ENCODE measurements around the gene A2ML1. TPM values are rescaled to one million over a fixed set of nuclear protein-coding genes. Genes with fewer than 3 reads are reported as not detected.

The A2ML1 gene
- total and polyA plus RNA-seq, 7 donors: 0.06 to 0.60 TPM; not detected in 5

DNA sequence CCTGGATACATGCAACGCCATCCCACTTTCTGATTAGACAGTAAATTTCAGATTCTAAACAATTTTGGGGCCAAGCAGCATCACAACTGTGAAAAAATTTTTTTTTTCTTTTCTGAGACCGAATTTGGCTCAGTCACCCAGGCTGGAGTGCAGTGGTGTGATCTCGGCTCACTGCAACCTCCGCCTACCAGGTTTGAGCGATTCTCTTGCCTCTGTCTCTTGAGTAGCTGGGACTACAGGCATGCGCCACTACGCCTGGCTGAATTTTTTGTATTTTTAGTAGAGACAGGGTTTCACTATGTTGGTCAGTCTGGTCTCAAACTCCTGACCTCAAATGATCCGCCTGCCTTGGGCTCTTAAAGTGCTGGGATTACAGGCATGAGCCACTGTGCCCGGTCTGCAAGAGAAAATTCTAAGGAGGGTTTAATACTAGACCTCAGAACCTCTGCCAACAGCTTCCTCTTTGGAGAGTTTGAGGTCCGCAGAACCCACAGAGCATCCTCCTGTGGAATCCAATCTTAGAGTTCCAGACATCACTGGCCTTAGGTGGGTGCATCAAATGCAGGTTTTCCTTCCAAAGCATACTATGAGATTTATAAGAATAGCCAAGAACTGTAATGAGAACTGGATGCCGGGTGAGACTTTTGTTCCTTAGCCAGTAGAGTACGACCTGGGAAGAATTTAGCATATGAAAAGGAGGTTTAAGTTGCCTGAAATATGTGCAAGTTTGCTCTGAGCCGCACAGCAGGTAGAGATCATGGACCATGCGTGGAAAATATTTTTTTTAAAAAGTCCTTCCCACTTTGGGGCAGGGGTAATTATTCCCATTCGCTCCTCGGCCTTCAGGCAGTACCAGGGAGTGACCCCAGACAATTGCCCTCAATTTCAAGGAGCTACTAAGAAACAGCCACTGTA is 84.1 kb downstream of the A2ML1 start:
- intact Hi-C loops (cut with DNase I): no loop called here
- H3K36me3 ChIP-seq: no peaks in the 10 kb centered on the region
- no peak for DNase-seq
- WGBS, 2 donors: 85 to 91% methylated on average over 16 of the region's 16 CpGs
- no peak for TF ChIP-seq POLR2A (IDR thresholded peaks at IDR 0.05)
- TF ChIP-seq POLR2AphosphoS5 (IDR thresholded peaks at IDR 0.05): no peak
- TF ChIP-seq, protein P1, sequence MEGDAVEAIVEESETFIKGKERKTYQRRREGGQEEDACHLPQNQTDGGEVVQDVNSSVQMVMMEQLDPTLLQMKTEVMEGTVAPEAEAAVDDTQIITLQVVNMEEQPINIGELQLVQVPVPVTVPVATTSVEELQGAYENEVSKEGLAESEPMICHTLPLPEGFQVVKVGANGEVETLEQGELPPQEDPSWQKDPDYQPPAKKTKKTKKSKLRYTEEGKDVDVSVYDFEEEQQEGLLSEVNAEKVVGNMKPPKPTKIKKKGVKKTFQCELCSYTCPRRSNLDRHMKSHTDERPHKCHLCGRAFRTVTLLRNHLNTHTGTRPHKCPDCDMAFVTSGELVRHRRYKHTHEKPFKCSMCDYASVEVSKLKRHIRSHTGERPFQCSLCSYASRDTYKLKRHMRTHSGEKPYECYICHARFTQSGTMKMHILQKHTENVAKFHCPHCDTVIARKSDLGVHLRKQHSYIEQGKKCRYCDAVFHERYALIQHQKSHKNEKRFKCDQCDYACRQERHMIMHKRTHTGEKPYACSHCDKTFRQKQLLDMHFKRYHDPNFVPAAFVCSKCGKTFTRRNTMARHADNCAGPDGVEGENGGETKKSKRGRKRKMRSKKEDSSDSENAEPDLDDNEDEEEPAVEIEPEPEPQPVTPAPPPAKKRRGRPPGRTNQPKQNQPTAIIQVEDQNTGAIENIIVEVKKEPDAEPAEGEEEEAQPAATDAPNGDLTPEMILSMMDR (IDR thresholded peaks at IDR 0.05): no peak
- TF ChIP-seq EP300 (IDR thresholded peaks at IDR 0.05): no peak
- no peaks in the 10 kb centered on the region for H3K9me3 ChIP-seq
- no peak overlapping the region for H3K4me3 ChIP-seq
- peaks cover 0 to 18% (median 5%) of the 10 kb centered on the region in 4 donors for H3K4me1 ChIP-seq
- no peaks in the 10 kb centered on the region for H3K27me3 ChIP-seq
- peak overlapping the region in 2 of 4 donors; percentile 31 to 40 for H3K27ac ChIP-seq

DNA sequence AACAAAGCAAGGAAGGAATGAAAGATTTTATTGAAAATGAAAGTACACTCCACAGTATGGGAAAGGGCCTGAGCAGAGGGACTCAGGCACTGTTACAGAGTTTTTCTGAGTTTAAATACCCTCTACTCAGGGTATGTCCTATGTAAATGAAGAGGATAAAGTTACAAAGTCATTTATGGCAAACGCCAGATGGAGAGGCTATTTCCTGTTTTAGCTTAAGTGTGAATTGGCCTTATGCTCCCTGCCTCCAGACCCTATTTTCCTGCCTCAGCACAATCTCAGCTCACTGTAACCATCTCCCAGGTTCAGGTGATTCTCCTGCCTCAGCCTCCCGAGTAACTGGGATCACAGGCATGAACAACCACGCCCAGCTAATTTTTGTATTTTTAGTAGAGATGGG is 85.1 kb downstream of the A2ML1 start:
- H3K4me1 ChIP-seq: peaks cover 0 to 18% (median 6%) of the 10 kb centered on the region in 4 donors
- WGBS, 2 donors: 70 to 84% methylated on average over 3 of the region's 3 CpGs
- no peaks in the 10 kb centered on the region for H3K9me3 ChIP-seq
- H3K4me3 ChIP-seq: no peak overlapping the region
- no peak for DNase-seq
- no peaks in the 10 kb centered on the region for H3K27me3 ChIP-seq
- intact Hi-C loops (cut with DNase I): no loop called here
- H3K27ac ChIP-seq: peak overlapping the region in 1 of 4 donors; percentile 8
- no peak for TF ChIP-seq POLR2AphosphoS5 (IDR thresholded peaks at IDR 0.05)
- no peak for TF ChIP-seq EP300 (IDR thresholded peaks at IDR 0.05)
- TF ChIP-seq, protein P1 (IDR thresholded peaks at IDR 0.05): no peak
- no peak for TF ChIP-seq POLR2A (IDR thresholded peaks at IDR 0.05)
- H3K36me3 ChIP-seq: no peaks in the 10 kb centered on the region

DNA sequence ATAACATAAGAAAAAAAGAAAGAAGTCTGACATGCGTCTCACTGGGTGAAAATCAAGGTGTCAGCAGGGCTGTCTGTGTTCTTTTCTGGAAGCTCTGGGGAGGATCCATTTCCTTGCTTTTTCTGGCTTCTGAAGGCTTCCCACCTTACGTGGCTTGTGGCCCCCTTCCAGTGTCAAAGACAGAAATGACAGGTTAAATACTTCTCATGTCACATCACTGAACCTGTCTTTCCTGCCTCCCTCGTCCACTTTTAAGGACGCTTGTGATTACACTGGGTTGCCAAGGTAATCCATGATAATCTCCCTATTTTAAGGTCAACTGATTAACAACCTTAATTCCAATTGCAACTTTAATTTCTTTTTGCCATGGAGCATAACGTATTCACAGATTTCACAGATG is 87.3 kb downstream of the A2ML1 start:
- intact Hi-C loops (cut with DNase I): loop anchor here (5.0 to 10.0 kb wide), 3 partner anchors 155 to 1305 kb away; partner anchors contain the start of gene GABARAPL1
- H3K9me3 ChIP-seq: no peaks in the 10 kb centered on the region
- H3K36me3 ChIP-seq: no peaks in the 10 kb centered on the region
- TF ChIP-seq POLR2AphosphoS5 (IDR thresholded peaks at IDR 0.05) (no peak), POLR2A (IDR thresholded peaks at IDR 0.05) (no peak), EP300 (IDR thresholded peaks at IDR 0.05) (no peak)
- TF ChIP-seq, protein P1 (IDR thresholded peaks at IDR 0.05): no peak
- WGBS, 2 donors: 84 to 86% methylated on average over 5 of the region's 5 CpGs
- H3K4me3 ChIP-seq: no peak overlapping the region
- no peak overlapping the region for H3K27ac ChIP-seq
- H3K27me3 ChIP-seq: no peaks in the 10 kb centered on the region
- peaks cover 0 to 29% (median 16%) of the 10 kb centered on the region in 4 donors for H3K4me1 ChIP-seq
- DNase-seq: no peak

DNA sequence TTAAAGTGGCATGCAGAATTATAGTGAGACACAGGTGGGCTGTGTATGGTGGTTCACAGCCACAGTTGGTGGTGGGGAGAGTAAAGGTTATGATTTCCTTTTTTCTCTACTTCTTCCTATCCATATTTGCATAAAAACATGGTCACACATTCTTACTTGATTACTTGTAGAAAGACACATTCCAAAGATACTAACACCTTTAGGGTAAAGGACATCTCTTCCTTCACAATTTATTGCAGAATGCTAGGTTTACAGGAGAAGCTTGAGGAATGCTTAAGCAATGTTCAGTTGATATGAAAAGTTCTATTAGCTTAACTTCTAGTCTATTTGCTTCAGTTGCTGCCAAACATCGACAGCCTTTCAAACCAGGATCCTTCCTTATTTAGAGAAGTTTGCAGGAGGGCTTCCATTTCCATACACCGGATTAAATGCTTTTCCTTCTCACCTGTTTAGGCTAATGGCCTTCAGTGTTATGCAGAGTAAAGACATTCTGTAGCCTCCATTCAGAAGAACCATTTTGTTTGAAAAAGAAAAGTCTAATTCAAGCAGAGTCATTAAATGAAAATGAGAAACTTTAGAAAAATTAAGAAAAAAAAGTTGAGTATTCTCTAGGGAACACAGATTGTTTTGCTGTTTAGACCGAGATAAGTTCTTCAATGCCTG is 89.3 kb downstream of the A2ML1 start:
- no peak overlapping the region for H3K4me3 ChIP-seq
- intact Hi-C loops (cut with DNase I): loop anchor here (5.0 to 10.0 kb wide), 3 partner anchors 153 to 1303 kb away; partner anchors contain the start of gene GABARAPL1
- H3K27me3 ChIP-seq: no peaks in the 10 kb centered on the region
- peaks cover 0 to 33% (median 27%) of the 10 kb centered on the region in 4 donors for H3K4me1 ChIP-seq
- H3K27ac ChIP-seq: peak overlapping the region in 1 of 4 donors; percentile 95
- WGBS, 2 donors: 74 to 78% methylated on average over 3 of the region's 3 CpGs
- H3K9me3 ChIP-seq: no peaks in the 10 kb centered on the region
- no peak for DNase-seq
- H3K36me3 ChIP-seq: no peaks in the 10 kb centered on the region
- no peak for TF ChIP-seq POLR2A (IDR thresholded peaks at IDR 0.05)
- TF ChIP-seq EP300 (IDR thresholded peaks at IDR 0.05): no peak

DNA sequence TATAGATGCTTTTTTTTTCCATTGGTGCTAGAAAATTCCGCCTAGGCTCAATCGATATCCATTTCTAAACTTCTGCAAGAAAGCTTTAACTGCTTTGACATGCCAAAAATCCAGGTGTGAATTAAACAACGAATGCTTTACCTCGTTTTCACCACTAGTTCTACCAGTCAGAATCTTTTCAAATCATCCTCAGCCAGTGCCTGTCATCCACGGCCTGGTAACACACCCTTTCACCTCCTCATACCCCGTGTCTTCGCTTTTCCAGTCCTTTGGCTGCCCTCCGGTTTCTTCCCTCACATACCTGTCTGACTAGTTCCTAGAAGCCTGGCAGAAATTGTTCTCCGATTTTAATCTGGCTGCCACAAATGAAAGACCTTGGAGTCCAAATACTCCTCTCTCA is 90.5 kb downstream of the A2ML1 start:
- H3K4me1 ChIP-seq: peaks cover 0 to 29% (median 23%) of the 10 kb centered on the region in 4 donors
- no peaks in the 10 kb centered on the region for H3K27me3 ChIP-seq
- TF ChIP-seq, protein P1 (IDR thresholded peaks at IDR 0.05): peak in 1 of 4 experiments; percentile 12
- no peak for TF ChIP-seq POLR2A (IDR thresholded peaks at IDR 0.05)
- DNase-seq: no peak
- H3K27ac ChIP-seq: peak overlapping the region; percentile 83 to 95 (median 92)
- no peaks in the 10 kb centered on the region for H3K9me3 ChIP-seq
- intact Hi-C loops (cut with DNase I): loop anchor here (5.0 to 10.0 kb wide), 3 partner anchors 152 to 1302 kb away; partner anchors contain the start of gene GABARAPL1
- WGBS, 2 donors: 28 to 46% methylated on average over 9 of the region's 9 CpGs
- no peak overlapping the region for H3K4me3 ChIP-seq
- H3K36me3 ChIP-seq: no peaks in the 10 kb centered on the region
